ENCODE measurements around the gene CA10. TPM values are rescaled to one million over a fixed set of nuclear protein-coding genes. Genes with fewer than 3 reads are reported as not detected.

CA10 gene
- total and polyA plus RNA-seq, 2 of the 4 experiments (the other 2 are of a cell fraction) = not detected

DNA sequence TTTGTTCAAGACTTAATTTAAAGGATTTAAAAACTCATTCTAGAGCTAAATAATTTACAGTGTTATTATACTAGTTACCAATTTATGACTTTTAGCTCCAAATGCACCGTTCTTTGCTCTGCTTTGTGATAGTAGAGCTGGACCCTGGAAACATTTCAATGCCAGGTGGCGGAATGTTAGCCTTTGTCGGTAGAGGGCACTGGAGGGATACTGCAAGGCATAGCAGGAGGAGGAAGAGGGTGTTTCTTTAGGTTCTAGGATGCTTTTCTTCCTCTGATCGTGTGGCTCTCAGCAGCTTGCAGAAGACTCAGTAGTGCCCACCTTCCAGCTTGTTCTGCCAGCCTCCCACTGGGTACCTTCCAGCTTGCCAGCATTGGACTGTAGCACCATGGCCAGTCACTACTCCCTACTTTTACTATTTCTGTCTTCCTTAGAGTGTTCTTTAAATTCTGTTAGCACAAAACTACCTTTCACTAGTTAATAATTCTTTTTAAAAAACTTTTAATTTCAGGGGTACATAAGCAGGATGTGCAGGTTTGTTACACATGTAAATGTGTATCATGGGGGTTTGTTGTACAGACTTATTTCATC lies 572.9 kb downstream of the CA10 start:
- no peaks in the 10 kb centered on the region for H3K27me3 ChIP-seq (ENCODE audit: control insufficient read depth, insufficient read depth, low read length)
- H2BK5ac ChIP-seq (ENCODE audit: low read depth, low read length, poor library complexity, severe bottlenecking) = no peak overlapping the region
- no peak overlapping the region for H3K27ac ChIP-seq (ENCODE audit: insufficient read depth, low read length)
- no peak overlapping the region for H2BK20ac ChIP-seq (ENCODE audit: low read depth, low read length)
- no peak overlapping the region for H2AFZ ChIP-seq (replicated peaks; ENCODE audit: low read length, poor library complexity)
- no peak overlapping the region for H4K91ac ChIP-seq (ENCODE audit: insufficient read depth, low read depth, low read length)
- no peak overlapping the region for H3K4me2 ChIP-seq (ENCODE audit: low read depth, low read length)
- no peak overlapping the region for H3K9ac ChIP-seq (ENCODE audit: low read depth, low read length)
- H2AK5ac ChIP-seq (ENCODE audit: low read depth, low read length) = no peak overlapping the region
- H3K4ac ChIP-seq (ENCODE audit: low read depth, low read length) = no peak overlapping the region
- no peak overlapping the region for H4K8ac ChIP-seq (ENCODE audit: low read depth in 2 of 2, low read length in 2 of 2)
- ChIA-PET CTCF (interaction anchor here (0.9 kb wide), 1 partner anchor 38 kb away, joined by 3 read pairs; no protein-coding TSS in a partner anchor), POLR2A (ENCODE audit: unreplicated experiment) (no interaction called here)
- no CpG with 5 or more reads among the region's 4 CpGs for WGBS, 2 experiments (ENCODE audit: extremely low coverage in 2 of 2, insufficient read length in 1 of 2)
- no peak for DNase-seq
- no peak overlapping the region for H2BK15ac ChIP-seq (ENCODE audit: low read depth, low read length)
- no peaks in the 10 kb centered on the region for H4K20me1 ChIP-seq (ENCODE audit: insufficient read depth, low read length)
- no TSS peak for BruUV-seq (replicated peaks)
- no peaks in the 10 kb centered on the region for H3K79me1 ChIP-seq (ENCODE audit: low read depth in 1 of 2, low read length in 2 of 2)
- no peak overlapping the region for H3K4me3 ChIP-seq (ENCODE audit: insufficient read depth, low read depth, low read length)
- in situ Hi-C loops (cut with MboI; ENCODE audit: low sequenced_read_pairs) (no loop called here), intact Hi-C loops (cut with micrococcal nuclease) (no loop called here), dilution Hi-C loops (cut with HindIII; ENCODE audit: low sequenced_read_pairs, unreplicated experiment) (no loop called here)
- H3K4me1 ChIP-seq (ENCODE audit: control insufficient read depth, insufficient read depth, low read length) = no peaks in the 10 kb centered on the region
- H3K14ac ChIP-seq (replicated peaks; ENCODE audit: low read depth, low read length) = no peak overlapping the region
- H2BK120ac ChIP-seq (ENCODE audit: low read depth, low read length) = no peak overlapping the region
- H3K23ac ChIP-seq (ENCODE audit: low read depth, low read length) = no peak overlapping the region
- peaks cover 7% of the 10 kb centered on the region for H3K9me3 ChIP-seq (ENCODE audit: control insufficient read depth, insufficient read depth, low read length)
- H3K9me1 ChIP-seq (ENCODE audit: insufficient read depth, low read length) = no peaks in the 10 kb centered on the region
- ATAC-seq (ENCODE audit: low read depth) = no peak
- no peak overlapping the region for H3K18ac ChIP-seq (ENCODE audit: low read depth, low read length)
- no peak overlapping the region for H2AK9ac ChIP-seq (replicated peaks; ENCODE audit: low read depth, low read length, poor library complexity)
- no peak overlapping the region for H4K5ac ChIP-seq (ENCODE audit: low read depth, low read length)
- no peak overlapping the region for H3K56ac ChIP-seq (ENCODE audit: extremely low read depth, insufficient read depth, low read length)
- TF ChIP-seq RCOR1 (IDR thresholded peaks at IDR 0.05; ENCODE audit: insufficient replicate concordance, low read length) (no peak), BHLHE40 (IDR thresholded peaks at IDR 0.05; ENCODE audit: low read depth, low read length) (no peak), RFX5 (IDR thresholded peaks at IDR 0.05; ENCODE audit: low read depth, low read length) (no peak), MAFK (IDR thresholded peaks at IDR 0.05; ENCODE audit: low read depth, low read length) (no peak), POLR2A (IDR thresholded peaks at IDR 0.05; ENCODE audit: low read depth, low read length) (no peak), RAD21 (IDR thresholded peaks at IDR 0.05; ENCODE audit: low read length) (no peak), CTCF (conservative IDR thresholded peaks at IDR 0.05; ENCODE audit: low read depth, low read length) (no peak), NFE2L2 (IDR thresholded peaks at IDR 0.05; ENCODE audit: low read depth, low read length) (no peak), MXI1 (IDR thresholded peaks at IDR 0.05; ENCODE audit: borderline replicate concordance, low read depth, low read length) (no peak)
- no peaks in the 10 kb centered on the region for H3K36me3 ChIP-seq (ENCODE audit: control insufficient read depth, insufficient read depth, low read length)
